HepG2 (cell line): ENCODE measurements around the gene NPC1. TPM values are rescaled to one million over a fixed set of nuclear protein-coding genes. Genes with fewer than 3 reads are reported as not detected.

ENCODE experiments used
- ATAC-seq: fragments of 200-7000 bp; cut with Tn5 transposase; 3 replicates; pipeline ENCODE4 v1.9.1; 2020; ENCODE audit warnings: mild to moderate bottlenecking, moderate library complexity
- BruUV-seq: library from RNA; stranded (reverse); fragments of 400-500 nt; replicated peaks from 2 replicates; lab custom pipeline; 2021; lab: Mats Ljungman, UMichigan
- CTCF ChIA-PET: fragments of 300-600 bp; formaldehyde crosslinking; extraction: SDS; loops from one replicate; lab custom pipeline; 2021; ENCODE audit warnings: low total read pairs, inconsistent platforms, low intra/inter-chr PET ratio; lab: Yijun Ruan, JAX
- POLR2A ChIA-PET: fragments of 350-600 bp; sonication (Branson Sonifier 250); formaldehyde crosslinking; loops from one replicate; lab custom pipeline; 2020; ENCODE audit warnings: antibody characterized with exemption, inconsistent platforms; lab: Yijun Ruan, JAX
- DNase-seq: peaks from one replicate; pipeline ENCODE4 v3.0.0-alpha.2; 2015; ENCODE audit warnings: low spot score
- FAIRE-seq: peaks from 3 replicates; lab custom pipeline; 2011; peaks lifted over from hg19 to GRCh38; lab: Jason Lieb, UNC
- H2AFZ ChIP-seq: one replicate; pipeline ENCODE4 v1.6.1; 2011; ENCODE audit warnings: low read length, inconsistent platforms
- H3K27ac ChIP-seq: fragments of 300-600 bp; 3 replicates; pipeline ENCODE4 v1.8.0; 2011; ENCODE audit warnings: mixed run types, mild to moderate bottlenecking, mixed read lengths, low read length, inconsistent platforms; ENCODE audit not compliant: insufficient read depth; ENCODE audit errors: extremely low read length
- H3K27me3 ChIP-seq, 2 experiments: fragments of 200-600 bp in 1 of 2; 2 replicates in 1 of 2; 3 replicates in 1 of 2; pipeline versions ENCODE4 v1.6.0 to v1.8.0; 2011; ENCODE audit warnings: low read length in 2 of 2, mild to moderate bottlenecking in 2 of 2, moderate library complexity in 2 of 2, inconsistent platforms in 1 of 2; ENCODE audit not compliant: insufficient read depth in 2 of 2, control insufficient read depth in 1 of 2
- H3K36me3 ChIP-seq, 2 experiments: fragments of 200-600 bp in 1 of 2; replicated peaks in 1 of 2; 2 replicates in 1 of 2; 3 replicates in 1 of 2; pipeline versions ENCODE4 v1.5.1 to v1.8.0; 2011; ENCODE audit warnings: low read length in 2 of 2, inconsistent platforms in 1 of 2; ENCODE audit not compliant: insufficient read depth in 2 of 2, control insufficient read depth in 1 of 2
- H3K4me1 ChIP-seq: 2 replicates; pipeline ENCODE4 v1.5.1; 2012; ENCODE audit warnings: low read length, inconsistent platforms; ENCODE audit not compliant: insufficient read depth
- H3K4me2 ChIP-seq: 2 replicates; pipeline ENCODE4 v1.6.0; 2011; ENCODE audit warnings: low read depth, low read length, inconsistent platforms
- H3K4me3 ChIP-seq, 3 experiments: fragments of 200-600 bp in 1 of 3; sonication (generic), shearing (Covaris generic) in 1 of 3; replicated peaks in 1 of 3; 2 replicates each; pipeline ENCODE4 v1.5.1; 2011 to 2016; ENCODE audit warnings: low read length in 3 of 3, inconsistent platforms in 2 of 3, low read depth in 2 of 3, mild to moderate bottlenecking in 2 of 3, control low read depth in 1 of 3, mixed read lengths in 1 of 3; ENCODE audit not compliant: insufficient read depth in 1 of 3
- H3K79me2 ChIP-seq: one replicate; pipeline ENCODE4 v1.6.1; 2011; ENCODE audit warnings: low read length, inconsistent platforms; ENCODE audit not compliant: insufficient read depth
- H3K9ac ChIP-seq: 2 replicates; pipeline ENCODE4 v1.6.0; 2011; ENCODE audit warnings: mild to moderate bottlenecking, low read depth, low read length, inconsistent platforms; ENCODE audit not compliant: insufficient read depth
- H3K9me3 ChIP-seq: 2 replicates; pipeline ENCODE4 v1.5.1; 2012; ENCODE audit warnings: mild to moderate bottlenecking, low read length
- H4K20me1 ChIP-seq: 2 replicates; pipeline ENCODE4 v1.6.0; 2011; ENCODE audit warnings: inconsistent platforms, mild to moderate bottlenecking, low read length, moderate library complexity; ENCODE audit not compliant: insufficient read depth
- CREM ChIP-seq, 2 experiments: sonication (generic) in 1 of 2; formaldehyde crosslinking in 1 of 2; IDR thresholded peaks; 2 replicates each; pipeline versions ENCODE4 v1.4.0 to v1.6.1; 2016 to 2020; ENCODE audit warnings: antibody characterized with exemption in 1 of 2, mild to moderate bottlenecking in 1 of 2, missing genetic modification reagents in 1 of 2
- JUN ChIP-seq: sonication (generic); formaldehyde crosslinking; IDR thresholded peaks from 2 replicates; pipeline ENCODE4 v1.4.0; 2020; ENCODE audit warnings: mild to moderate bottlenecking, missing genetic modification reagents
- NONO ChIP-seq, 2 experiments: fragments of 450-650 bp in 1 of 2; sonication (generic) in 1 of 2; formaldehyde crosslinking in 1 of 2; IDR thresholded peaks in 1 of 2; conservative IDR thresholded peaks in 1 of 2; 2 replicates each; pipeline versions ENCODE4 v1.6.1 to v1.8.0; 2017 to 2022; ENCODE audit warnings: mild to moderate bottlenecking in 1 of 2, missing genetic modification reagents in 1 of 2, moderate library complexity in 1 of 2
- SPEN ChIP-seq: sonication (generic); formaldehyde crosslinking; IDR thresholded peaks from 2 replicates; pipeline ENCODE4 v1.5.1; 2020; ENCODE audit warnings: low read depth, mild to moderate bottlenecking, missing genetic modification reagents
- ZNF121 ChIP-seq: sonication (generic); formaldehyde crosslinking; IDR thresholded peaks from 2 replicates; pipeline ENCODE4 v1.5.0; 2020; ENCODE audit warnings: mild to moderate bottlenecking, missing genetic modification reagents
- ZNF138 ChIP-seq: sonication (generic); formaldehyde crosslinking; IDR thresholded peaks from 2 replicates; pipeline ENCODE4 v1.5.0; 2020; ENCODE audit warnings: mild to moderate bottlenecking, low read depth, missing genetic modification reagents
- ZNF205 ChIP-seq: IDR thresholded peaks from 2 replicates; pipeline ENCODE4 v1.6.1; 2018; ENCODE audit warnings: missing biosample characterization, missing genetic modification reagents
- ZNF224 ChIP-seq: sonication (generic); formaldehyde crosslinking; IDR thresholded peaks from 2 replicates; pipeline ENCODE4 v1.5.0; 2020; ENCODE audit warnings: mild to moderate bottlenecking, missing genetic modification reagents
- ZNF367 ChIP-seq: sonication (generic); formaldehyde crosslinking; IDR thresholded peaks from 2 replicates; pipeline ENCODE4 v1.4.0; 2020; ENCODE audit warnings: missing genetic modification reagents, borderline replicate concordance
- ZSCAN25 ChIP-seq: sonication (generic); formaldehyde crosslinking; IDR thresholded peaks from 2 replicates; pipeline ENCODE4 v1.8.0; 2022; ENCODE audit warnings: mild to moderate bottlenecking, missing genetic modification reagents
- WGBS: methylation state at CpG from one replicate; pipeline ENCODE4 v1.1.6; 2017; ENCODE audit warnings: low lambda C conversion rate; 5-methylcytosine and 5-hydroxymethylcytosine counted together
- in situ Hi-C: cut with HindIII; loops from 2 replicates; pipeline ENCODE4 v1.10.0; 2017; ENCODE audit warnings: low pct_unique_long_range_greater_than_20kb; ENCODE audit not compliant: extremely low pct_ligation_motif_present
- intact Hi-C: fragments of 100-400 bp; cut with micrococcal nuclease; formaldehyde crosslinking; loops from one replicate; pipeline ENCODE4 v1.10.0; 2022; ENCODE audit not compliant: unreplicated experiment
- polyA plus RNA-seq, 8 experiments: library from polyadenylated mRNA; depleted of rRNA in 3 of 8; stranded (reverse) in 7 of 8; unstranded in 1 of 8; fragments of >200 nt; fragmentation: Illumina TruSeq in 4 of 8; extraction: Trizol in 4 of 8; gene quantifications; 2 replicates each; pipeline versions ENCODE4 v1.2.1 to v1.2.3, GENCODE V29; 2011 to 2016; ENCODE audit warnings: low read depth in 4 of 8, missing spikeins in 1 of 8, mixed read lengths in 1 of 8; ENCODE audit not compliant: insufficient read depth in 1 of 8
- total RNA-seq, 5 experiments: library from RNA; depleted of rRNA; stranded (reverse); fragments of >200 nt; fragmentation: Illumina TruSeq; extraction: Trizol; gene quantifications; 2 replicates each; pipeline ENCODE4 v1.2.3, GENCODE V29; 2016; ENCODE audit warnings: low read depth in 1 of 5
- TF ChIP-seq, protein P1 (sequence below): IDR thresholded peaks from 2 replicates; pipeline ENCODE4 v1.4.0; 2020; ENCODE audit warnings: mild to moderate bottlenecking, missing genetic modification reagents
- TF ChIP-seq, protein P2 (sequence below): sonication (generic); formaldehyde crosslinking; IDR thresholded peaks from 2 replicates; pipeline ENCODE4 v1.4.0; 2020; ENCODE audit warnings: missing genetic modification reagents, borderline replicate concordance

The NPC1 gene
- total and polyA plus RNA-seq, 2 of the 13 experiments (the other 11 are each of a cell fraction or from before 2014, with no cell fraction given) = 46.5 to 114 TPM

DNA sequence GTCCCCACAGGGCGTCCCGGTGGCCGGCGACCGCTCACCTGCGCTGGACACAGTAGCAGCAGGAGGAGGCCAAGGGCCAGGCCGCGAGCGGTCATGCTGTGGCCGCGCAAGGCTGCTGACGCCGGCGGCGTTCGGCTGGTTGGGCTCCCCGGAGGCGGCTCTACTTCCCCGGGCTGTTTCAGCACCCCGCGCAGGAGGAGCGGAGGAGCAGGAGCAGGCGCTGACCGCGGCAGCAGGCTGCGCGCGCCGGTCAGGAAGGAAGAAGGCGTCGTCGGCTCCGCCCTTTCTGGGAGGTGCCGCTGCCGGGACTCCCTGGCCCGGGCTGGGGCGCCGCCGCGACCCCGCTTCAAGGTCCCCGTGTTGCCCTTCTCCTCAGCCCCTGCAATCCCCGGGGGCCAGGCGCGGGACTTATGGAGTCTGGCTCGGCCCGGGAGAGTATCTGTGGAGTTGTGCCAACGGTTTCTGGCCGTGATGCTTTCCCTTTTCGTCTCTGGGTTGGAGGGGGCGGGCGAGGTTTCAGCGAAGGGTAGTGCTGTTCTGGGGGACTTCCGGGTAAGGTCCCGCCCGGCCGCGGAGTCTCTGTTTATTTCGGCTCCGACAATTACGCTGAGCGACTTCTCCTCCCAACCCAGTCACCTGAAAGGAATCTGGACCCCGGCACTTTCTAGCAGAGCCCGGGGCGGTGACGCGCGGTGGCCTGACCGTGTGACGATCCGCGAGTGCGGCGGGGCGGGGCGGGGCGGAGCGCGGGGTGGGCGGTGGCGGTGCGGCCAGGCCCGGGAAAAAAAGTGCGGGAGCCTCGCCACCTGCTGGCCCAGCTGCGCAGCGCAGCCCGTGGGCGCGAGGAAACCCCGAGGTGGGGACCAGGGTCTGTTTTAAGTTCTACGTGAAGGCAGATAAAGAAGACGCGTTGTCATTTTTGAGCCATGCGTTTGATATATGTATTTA is at the start of gene NPC1 (continued):
- TF ChIP-seq JUN = peak; percentile 84; the same call in 1 of the 2 replicates
- 0 out of 2 replicates have a peak, but pooled peaks have one; percentile 54 for TF ChIP-seq ZSCAN25 (CRISPR knock-in tag)
- no peak for TF ChIP-seq ZNF205 (CRISPR knock-in tag)
- peak; percentile 33; the same call in 1 of the 2 replicates for TF ChIP-seq ZNF121 (CRISPR knock-in tag)
- TF ChIP-seq ZNF367 (CRISPR knock-in tag) = peak; percentile 44; the same call in 1 of the 2 replicates
- TF ChIP-seq, protein P1, sequence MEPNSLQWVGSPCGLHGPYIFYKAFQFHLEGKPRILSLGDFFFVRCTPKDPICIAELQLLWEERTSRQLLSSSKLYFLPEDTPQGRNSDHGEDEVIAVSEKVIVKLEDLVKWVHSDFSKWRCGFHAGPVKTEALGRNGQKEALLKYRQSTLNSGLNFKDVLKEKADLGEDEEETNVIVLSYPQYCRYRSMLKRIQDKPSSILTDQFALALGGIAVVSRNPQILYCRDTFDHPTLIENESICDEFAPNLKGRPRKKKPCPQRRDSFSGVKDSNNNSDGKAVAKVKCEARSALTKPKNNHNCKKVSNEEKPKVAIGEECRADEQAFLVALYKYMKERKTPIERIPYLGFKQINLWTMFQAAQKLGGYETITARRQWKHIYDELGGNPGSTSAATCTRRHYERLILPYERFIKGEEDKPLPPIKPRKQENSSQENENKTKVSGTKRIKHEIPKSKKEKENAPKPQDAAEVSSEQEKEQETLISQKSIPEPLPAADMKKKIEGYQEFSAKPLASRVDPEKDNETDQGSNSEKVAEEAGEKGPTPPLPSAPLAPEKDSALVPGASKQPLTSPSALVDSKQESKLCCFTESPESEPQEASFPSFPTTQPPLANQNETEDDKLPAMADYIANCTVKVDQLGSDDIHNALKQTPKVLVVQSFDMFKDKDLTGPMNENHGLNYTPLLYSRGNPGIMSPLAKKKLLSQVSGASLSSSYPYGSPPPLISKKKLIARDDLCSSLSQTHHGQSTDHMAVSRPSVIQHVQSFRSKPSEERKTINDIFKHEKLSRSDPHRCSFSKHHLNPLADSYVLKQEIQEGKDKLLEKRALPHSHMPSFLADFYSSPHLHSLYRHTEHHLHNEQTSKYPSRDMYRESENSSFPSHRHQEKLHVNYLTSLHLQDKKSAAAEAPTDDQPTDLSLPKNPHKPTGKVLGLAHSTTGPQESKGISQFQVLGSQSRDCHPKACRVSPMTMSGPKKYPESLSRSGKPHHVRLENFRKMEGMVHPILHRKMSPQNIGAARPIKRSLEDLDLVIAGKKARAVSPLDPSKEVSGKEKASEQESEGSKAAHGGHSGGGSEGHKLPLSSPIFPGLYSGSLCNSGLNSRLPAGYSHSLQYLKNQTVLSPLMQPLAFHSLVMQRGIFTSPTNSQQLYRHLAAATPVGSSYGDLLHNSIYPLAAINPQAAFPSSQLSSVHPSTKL (CRISPR knock-in tag) = peak; percentile 35; the same call in 1 of the 2 replicates
- TF ChIP-seq ZNF224 (CRISPR knock-in tag) = peak; percentile 90; the same call in 1 of the 2 replicates
- TF ChIP-seq, all 625 proteins: peak for 243

DNA sequence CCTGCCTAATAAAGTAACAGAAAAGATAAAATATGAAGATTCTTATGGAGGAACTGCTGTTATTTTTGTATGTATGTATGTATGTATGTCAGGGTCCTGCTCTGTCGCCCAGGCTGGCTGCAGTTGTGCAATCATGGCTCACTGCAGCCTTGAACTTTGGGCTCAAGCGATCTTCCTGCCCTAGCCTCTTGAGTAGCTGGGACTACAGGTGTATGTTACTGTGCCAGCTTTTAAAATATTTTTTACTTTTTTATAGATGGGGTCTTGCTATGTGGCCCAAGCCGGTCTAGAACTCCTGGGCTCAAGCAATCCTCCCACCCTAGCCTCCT is 49.7 kb upstream of the NPC1 start:
- Histone ChIP-seq H3K4me3 (peak overlapping the region in 1 of 3 experiments; percentile 12; a peak in 2 of 6 replicates), H3K27me3 (no peaks in the 10 kb centered on the region), H3K79me2 (no peaks in the 10 kb centered on the region), H3K27ac (no peak overlapping the region), H4K20me1 (no peaks in the 10 kb centered on the region), H3K4me2 (peak overlapping the region; percentile 58; the same call in 1 of the 2 replicates), H3K9me3 (no peaks in the 10 kb centered on the region), H3K9ac (no peak overlapping the region), H3K4me1 (peaks cover 24% of the 10 kb centered on the region), H3K36me3 (no peaks in the 10 kb centered on the region), H2AFZ (no peak overlapping the region)
- intact Hi-C loops (no loop called here), in situ Hi-C loops (no loop called here)
- ChIA-PET POLR2A (no interaction called here), CTCF (no interaction called here)
- BruUV-seq = no TSS peak
- DNase-seq (peak; percentile 31), ATAC-seq (peak; percentile 42), FAIRE-seq (no peak)
- WGBS = 30% methylated on average over 3 of the region's 3 CpGs
- no peak for TF ChIP-seq ZNF138 (CRISPR knock-in tag)
- no peak for TF ChIP-seq SPEN
- no peak for TF ChIP-seq CREM (IDR thresholded peaks at IDR 0.05)
- TF ChIP-seq CREM (CRISPR knock-in tag; IDR thresholded peaks at IDR 0.05) = no peak
- TF ChIP-seq, protein P2, sequence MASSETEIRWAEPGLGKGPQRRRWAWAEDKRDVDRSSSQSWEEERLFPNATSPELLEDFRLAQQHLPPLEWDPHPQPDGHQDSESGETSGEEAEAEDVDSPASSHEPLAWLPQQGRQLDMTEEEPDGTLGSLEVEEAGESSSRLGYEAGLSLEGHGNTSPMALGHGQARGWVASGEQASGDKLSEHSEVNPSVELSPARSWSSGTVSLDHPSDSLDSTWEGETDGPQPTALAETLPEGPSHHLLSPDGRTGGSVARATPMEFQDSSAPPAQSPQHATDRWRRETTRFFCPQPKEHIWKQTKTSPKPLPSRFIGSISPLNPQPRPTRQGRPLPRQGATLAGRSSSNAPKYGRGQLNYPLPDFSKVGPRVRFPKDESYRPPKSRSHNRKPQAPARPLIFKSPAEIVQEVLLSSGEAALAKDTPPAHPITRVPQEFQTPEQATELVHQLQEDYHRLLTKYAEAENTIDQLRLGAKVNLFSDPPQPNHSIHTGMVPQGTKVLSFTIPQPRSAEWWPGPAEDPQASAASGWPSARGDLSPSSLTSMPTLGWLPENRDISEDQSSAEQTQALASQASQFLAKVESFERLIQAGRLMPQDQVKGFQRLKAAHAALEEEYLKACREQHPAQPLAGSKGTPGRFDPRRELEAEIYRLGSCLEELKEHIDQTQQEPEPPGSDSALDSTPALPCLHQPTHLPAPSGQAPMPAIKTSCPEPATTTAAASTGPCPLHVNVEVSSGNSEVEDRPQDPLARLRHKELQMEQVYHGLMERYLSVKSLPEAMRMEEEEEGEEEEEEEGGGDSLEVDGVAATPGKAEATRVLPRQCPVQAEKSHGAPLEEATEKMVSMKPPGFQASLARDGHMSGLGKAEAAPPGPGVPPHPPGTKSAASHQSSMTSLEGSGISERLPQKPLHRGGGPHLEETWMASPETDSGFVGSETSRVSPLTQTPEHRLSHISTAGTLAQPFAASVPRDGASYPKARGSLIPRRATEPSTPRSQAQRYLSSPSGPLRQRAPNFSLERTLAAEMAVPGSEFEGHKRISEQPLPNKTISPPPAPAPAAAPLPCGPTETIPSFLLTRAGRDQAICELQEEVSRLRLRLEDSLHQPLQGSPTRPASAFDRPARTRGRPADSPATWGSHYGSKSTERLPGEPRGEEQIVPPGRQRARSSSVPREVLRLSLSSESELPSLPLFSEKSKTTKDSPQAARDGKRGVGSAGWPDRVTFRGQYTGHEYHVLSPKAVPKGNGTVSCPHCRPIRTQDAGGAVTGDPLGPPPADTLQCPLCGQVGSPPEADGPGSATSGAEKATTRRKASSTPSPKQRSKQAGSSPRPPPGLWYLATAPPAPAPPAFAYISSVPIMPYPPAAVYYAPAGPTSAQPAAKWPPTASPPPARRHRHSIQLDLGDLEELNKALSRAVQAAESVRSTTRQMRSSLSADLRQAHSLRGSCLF (CRISPR knock-in tag) = no peak
- TF ChIP-seq NONO (IDR thresholded peaks at IDR 0.05) = no peak
- no peak for TF ChIP-seq NONO (CRISPR knock-in tag; conservative IDR thresholded peaks at IDR 0.05)
